GM12872 (cell line): ENCODE measurements around the gene SOX8.

Source experiments
- CTCF ChIP-seq: IDR thresholded peaks from 3 replicates; pipeline ENCODE4 v1.5.1; 2011; ENCODE audit warnings: low read depth, mild to moderate bottlenecking, low read length, moderate library complexity; ENCODE audit not compliant: insufficient read depth

Gene SOX8

GRCh38 chr16:1008085-1008484 is 26.5 kb downstream of the SOX8 start:
- TF ChIP-seq CTCF = no peak

GRCh38 chr16:1009358-1010150 is 28.0 kb downstream of the SOX8 start:
- no peak for TF ChIP-seq CTCF

GRCh38 chr16:1010251-1010650 is 28.7 kb downstream of the SOX8 start:
- no peak for TF ChIP-seq CTCF

GRCh38 chr16:1010815-1011214 is 29.2 kb downstream of the SOX8 start:
- TF ChIP-seq CTCF = no peak

- TF ChIP-seq CTCF = no peak
Observed at GRCh38 chr16:1011316-1012082, 29.9 kb downstream of the SOX8 start.

- TF ChIP-seq CTCF = no peak
Observed at GRCh38 chr16:1012135-1012534, 30.6 kb downstream of the SOX8 start.

- TF ChIP-seq CTCF = no peak
Observed at GRCh38 chr16:1012722-1013592, 31.4 kb downstream of the SOX8 start.
